GM12874 (cell line): ENCODE data around the gene LIMCH1.

Experiments used
- CTCF ChIP-seq: IDR thresholded peaks from 2 replicates; pipeline ENCODE4 v1.5.1; 2011; ENCODE audit warnings: low read depth, mild to moderate bottlenecking, control low read depth, low read length, moderate library complexity; ENCODE audit not compliant: insufficient read depth

Gene LIMCH1

GRCh38 chr4:41599192-41599786 is 61.3 kb downstream of the LIMCH1 start:
- TF ChIP-seq CTCF: no peak

GRCh38 chr4:41600243-41600912 is 62.4 kb downstream of the LIMCH1 start:
- TF ChIP-seq CTCF: no peak

- TF ChIP-seq CTCF: no peak
These were observed 63.1 kb downstream of the LIMCH1 start for GRCh38 chr4:41601025-41601424.

GRCh38 chr4:41602113-41602512 is 64.2 kb downstream of the LIMCH1 start:
- TF ChIP-seq CTCF: no peak

GRCh38 chr4:41602886-41603498 is 65.0 kb downstream of the LIMCH1 start:
- TF ChIP-seq CTCF: no peak

GRCh38 chr4:41609851-41610250 is 71.9 kb downstream of the LIMCH1 start:
- TF ChIP-seq CTCF: no peak

- no peak for TF ChIP-seq CTCF
These were observed 72.5 kb downstream of the LIMCH1 start for GRCh38 chr4:41610474-41610873.
